RWPE2 (cell line): Measurements from ENCODE around the gene DUSP22.

Source experiments
- ATAC-seq: fragments of 200-7000 bp; cut with Tn5 transposase; 3 replicates; pipeline ENCODE4 v1.9.1; 2021; ENCODE audit warnings: low read depth
- DNase-seq: peaks from one replicate; pipeline ENCODE4 v3.0.0-alpha.2; 2020; ENCODE audit warnings: low spot score
- H3K27ac ChIP-seq: fragments of 450-650 bp; 2 replicates; pipeline ENCODE4 v1.5.1; 2017; ENCODE audit warnings: mild to moderate bottlenecking; ENCODE audit not compliant: poor library complexity, severe bottlenecking
- H3K27me3 ChIP-seq: fragments of 250-450 bp; sonication (Bioruptor Pico); 2 replicates; pipeline ENCODE4 v1.5.1; 2021; ENCODE audit warnings: mild to moderate bottlenecking, moderate library complexity; ENCODE audit not compliant: insufficient read depth, poor library complexity, severe bottlenecking
- H3K36me3 ChIP-seq: fragments of 250-450 bp; sonication (Bioruptor Pico); 2 replicates; pipeline ENCODE4 v1.5.1; 2020; ENCODE audit warnings: low read depth, mild to moderate bottlenecking, moderate library complexity
- H3K4me1 ChIP-seq: fragments of 250-450 bp; sonication (Bioruptor Pico); 2 replicates; pipeline ENCODE4 v1.5.1; 2021; ENCODE audit warnings: mild to moderate bottlenecking, moderate library complexity; ENCODE audit not compliant: insufficient read depth, poor library complexity, severe bottlenecking
- H3K4me3 ChIP-seq: fragments of 250-450 bp; sonication (Bioruptor Pico); 2 replicates; pipeline ENCODE4 v1.5.1; 2021; ENCODE audit warnings: mild to moderate bottlenecking, moderate library complexity; ENCODE audit not compliant: severe bottlenecking
- H3K9me3 ChIP-seq: fragments of 250-450 bp; sonication (Bioruptor Pico); 2 replicates; pipeline ENCODE4 v1.5.1; 2021; ENCODE audit warnings: mild to moderate bottlenecking, moderate library complexity; ENCODE audit not compliant: severe bottlenecking
- TF ChIP-seq, protein P1 (sequence below): fragments of 450-650 bp; IDR thresholded peaks from one replicate; pipeline ENCODE4 v1.5.1; 2017; ENCODE audit warnings: mild to moderate bottlenecking, moderate library complexity; ENCODE audit not compliant: poor library complexity, severe bottlenecking

DUSP22 gene

DNA sequence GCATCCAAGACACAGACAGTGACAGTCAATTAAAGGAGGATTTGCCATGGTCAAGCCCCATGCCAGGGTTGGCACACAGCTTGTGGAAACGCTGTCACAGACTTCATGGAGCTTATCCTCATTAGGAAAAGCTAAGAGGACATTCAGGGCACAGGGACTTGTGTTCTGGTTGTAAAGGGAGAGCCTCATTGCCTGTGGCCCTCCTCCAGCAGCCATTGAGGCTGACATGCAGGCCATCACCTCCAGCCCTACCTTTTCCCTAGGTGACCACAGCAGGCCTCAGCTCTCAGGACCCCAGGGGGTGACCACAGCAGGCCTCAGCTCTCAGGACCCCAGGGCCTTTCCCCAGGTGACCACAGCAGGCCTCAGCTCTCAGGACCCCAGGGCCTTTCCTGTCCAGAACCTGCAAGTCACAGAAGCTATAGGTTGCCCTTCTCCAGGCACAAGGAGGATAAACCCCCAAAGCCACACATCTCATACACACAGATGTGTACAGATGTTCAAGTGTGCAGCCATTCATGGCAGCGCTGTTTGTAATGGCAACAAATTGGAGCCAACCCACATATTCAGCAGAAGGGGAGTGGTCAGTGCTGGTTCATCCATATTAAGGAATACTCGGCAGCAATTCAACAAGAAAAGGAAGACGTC is 26.1 kb downstream of the DUSP22 start:
- DNase-seq (no peak), ATAC-seq (no peak)
- Histone ChIP-seq H3K9me3 (peaks cover 3% of the 10 kb centered on the region), H3K27ac (no peak overlapping the region), H3K27me3 (no peaks in the 10 kb centered on the region), H3K4me3 (no peak overlapping the region), H3K36me3 (no peaks in the 10 kb centered on the region), H3K4me1 (no peaks in the 10 kb centered on the region)
- TF ChIP-seq, protein P1, sequence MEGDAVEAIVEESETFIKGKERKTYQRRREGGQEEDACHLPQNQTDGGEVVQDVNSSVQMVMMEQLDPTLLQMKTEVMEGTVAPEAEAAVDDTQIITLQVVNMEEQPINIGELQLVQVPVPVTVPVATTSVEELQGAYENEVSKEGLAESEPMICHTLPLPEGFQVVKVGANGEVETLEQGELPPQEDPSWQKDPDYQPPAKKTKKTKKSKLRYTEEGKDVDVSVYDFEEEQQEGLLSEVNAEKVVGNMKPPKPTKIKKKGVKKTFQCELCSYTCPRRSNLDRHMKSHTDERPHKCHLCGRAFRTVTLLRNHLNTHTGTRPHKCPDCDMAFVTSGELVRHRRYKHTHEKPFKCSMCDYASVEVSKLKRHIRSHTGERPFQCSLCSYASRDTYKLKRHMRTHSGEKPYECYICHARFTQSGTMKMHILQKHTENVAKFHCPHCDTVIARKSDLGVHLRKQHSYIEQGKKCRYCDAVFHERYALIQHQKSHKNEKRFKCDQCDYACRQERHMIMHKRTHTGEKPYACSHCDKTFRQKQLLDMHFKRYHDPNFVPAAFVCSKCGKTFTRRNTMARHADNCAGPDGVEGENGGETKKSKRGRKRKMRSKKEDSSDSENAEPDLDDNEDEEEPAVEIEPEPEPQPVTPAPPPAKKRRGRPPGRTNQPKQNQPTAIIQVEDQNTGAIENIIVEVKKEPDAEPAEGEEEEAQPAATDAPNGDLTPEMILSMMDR = no peak

GRCh38 chr6:319177-320131 is 27.2 kb downstream of the DUSP22 start:
- Histone ChIP-seq H3K27me3 (no peaks in the 10 kb centered on the region), H3K36me3 (no peaks in the 10 kb centered on the region), H3K4me1 (no peaks in the 10 kb centered on the region), H3K4me3 (no peak overlapping the region), H3K9me3 (peaks cover 3% of the 10 kb centered on the region), H3K27ac (no peak overlapping the region)
- ATAC-seq (no peak), DNase-seq (no peak)
- TF ChIP-seq, protein P1 = no peak

DNA sequence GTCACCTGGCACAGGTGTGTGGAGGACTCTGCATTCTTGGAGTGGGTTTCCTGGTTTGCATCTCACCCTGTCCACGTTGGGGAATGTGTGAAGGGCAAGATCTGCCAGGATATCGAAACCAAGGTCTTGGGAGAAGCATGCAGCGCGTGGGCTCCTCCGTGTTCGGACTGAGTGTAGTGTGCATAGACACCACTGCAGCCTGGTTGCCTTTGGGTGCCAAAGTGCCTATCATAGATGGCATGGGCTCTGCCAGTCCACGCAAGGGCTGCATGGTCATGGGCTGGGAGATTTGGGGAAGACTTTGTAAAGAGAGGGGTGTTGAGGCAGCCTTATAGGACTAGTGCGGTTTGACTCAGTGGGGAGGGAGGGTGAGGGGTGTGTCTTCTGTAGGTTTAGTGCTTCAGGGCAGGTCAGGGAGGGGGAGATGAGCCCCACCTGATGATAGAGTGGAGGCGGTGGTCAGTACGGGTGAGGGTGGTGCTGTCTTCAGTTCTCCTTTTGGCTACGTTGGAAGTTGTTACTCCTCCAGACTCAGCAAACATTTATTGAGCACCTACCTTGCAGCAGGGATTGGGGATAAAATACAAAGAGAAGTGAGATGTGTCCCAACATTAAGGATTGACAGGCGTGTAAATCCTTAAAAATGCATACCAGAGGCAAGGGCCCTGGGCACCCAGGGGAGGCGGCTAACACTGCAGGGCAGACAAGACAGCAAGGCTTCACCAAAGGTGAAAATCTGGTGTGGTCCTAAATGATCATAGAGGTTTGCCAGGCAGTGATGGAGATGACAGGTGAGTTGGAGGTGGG is 28.3 kb downstream of the DUSP22 start:
- H3K27me3 ChIP-seq = no peaks in the 10 kb centered on the region
- no peak for ATAC-seq

DNA sequence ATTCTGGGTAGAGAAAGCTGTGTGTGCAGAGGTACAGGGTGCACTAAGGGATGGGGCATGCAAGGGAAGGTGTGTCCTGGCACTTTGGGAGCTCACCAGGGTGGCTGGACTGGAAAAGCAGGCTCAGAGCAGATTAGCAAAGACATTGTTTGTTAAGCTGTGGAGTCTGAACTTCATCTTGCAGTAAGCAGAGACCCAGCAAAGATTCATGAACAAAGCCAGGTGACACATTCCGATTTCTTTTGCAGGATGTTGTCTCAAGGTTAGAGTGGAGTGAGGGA is 28.8 kb downstream of the DUSP22 start:
- no peaks in the 10 kb centered on the region for H3K4me1 ChIP-seq
- no peak overlapping the region for H3K4me3 ChIP-seq
- no peaks in the 10 kb centered on the region for H3K27me3 ChIP-seq

More for the DNA sequence above, 28.3 kb downstream of the DUSP22 start:
- no peaks in the 10 kb centered on the region for H3K4me1 ChIP-seq
- no peaks in the 10 kb centered on the region for H3K36me3 ChIP-seq
- TF ChIP-seq, protein P1 = no peak
- H3K4me3 ChIP-seq = no peak overlapping the region
- H3K27ac ChIP-seq = no peak overlapping the region
- DNase-seq = no peak
- peaks cover 3% of the 10 kb centered on the region for H3K9me3 ChIP-seq

More for the DNA sequence above, 28.8 kb downstream of the DUSP22 start:
- no peak for ATAC-seq
- H3K36me3 ChIP-seq = no peaks in the 10 kb centered on the region
- no peak overlapping the region for H3K27ac ChIP-seq
- no peak for DNase-seq
- TF ChIP-seq, protein P1 = no peak
- H3K9me3 ChIP-seq = peaks cover 3% of the 10 kb centered on the region
